ENCODE results near the gene ETFA.

The ETFA gene

DNA sequence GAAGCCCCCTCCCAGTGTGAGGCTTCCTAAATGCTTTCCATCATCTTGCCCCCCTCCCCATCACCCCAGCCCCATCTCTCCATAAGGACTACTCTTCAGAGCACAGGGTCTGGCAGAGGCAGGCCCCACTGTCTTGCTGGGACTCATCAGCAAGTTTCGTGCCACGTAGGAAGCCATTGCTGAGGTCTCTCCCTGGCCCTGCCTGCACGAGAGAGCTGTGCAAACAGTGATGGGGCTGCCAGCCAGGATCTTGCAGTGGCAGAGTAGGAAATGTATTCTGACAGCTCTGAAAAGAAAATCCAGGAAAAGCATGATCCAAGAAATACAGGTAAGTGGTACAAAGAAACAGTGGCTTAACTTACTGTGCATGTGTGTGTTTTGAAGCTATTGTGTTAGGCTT lies 47.9 kb upstream of the ETFA start (continued):
- TF ChIP-seq BCL11A (tag by site-specific recombination; IDR thresholded peaks at IDR 0.05; ENCODE audit: low read depth) (no peak), ZSCAN23 (tag by site-specific recombination; IDR thresholded peaks at IDR 0.05) (no peak), ZNF223 (tag by site-specific recombination; IDR thresholded peaks at IDR 0.05) (no peak), ZNF341 (tag by site-specific recombination; IDR thresholded peaks at IDR 0.05; ENCODE audit: low read depth) (no peak), ZNF692 (tag by site-specific recombination; IDR thresholded peaks at IDR 0.05) (no peak), GFI1B (tag by site-specific recombination; IDR thresholded peaks at IDR 0.05) (no peak), ZNF146 (tag by site-specific recombination; IDR thresholded peaks at IDR 0.05) (no peak), ZNF239 (tag by site-specific recombination; IDR thresholded peaks at IDR 0.05) (no peak), ZNF561 (tag by site-specific recombination; IDR thresholded peaks at IDR 0.05; ENCODE audit: borderline replicate concordance) (no peak)

- peaks cover 3% of the 10 kb centered on the region; the same call in 1 of the 2 replicates for H3K4me1 ChIP-seq (ENCODE audit: control insufficient read depth, insufficient read depth, low read length)
- no peak overlapping the region for H3K27ac ChIP-seq (ENCODE audit: extremely low read depth, low read depth, low read length)
- ChIA-PET CTCF (no interaction called here), POLR2A (no interaction called here)
- TF ChIP-seq ZNF449 (tag by site-specific recombination; IDR thresholded peaks at IDR 0.05), result peak; percentile 72; the same call in 1 of the 2 replicates
- no peak for TF ChIP-seq RBAK (tag by site-specific recombination; IDR thresholded peaks at IDR 0.05)
- H3K36me3 ChIP-seq (ENCODE audit: control insufficient read depth in 2 of 2, insufficient read depth in 1 of 2, low read length in 2 of 2), result no peaks in the 10 kb centered on the region
- H3K9me3 ChIP-seq (ENCODE audit: control insufficient read depth, insufficient read depth, low read depth, low read length), result no peaks in the 10 kb centered on the region
- no peak overlapping the region for H3K4me3 ChIP-seq (ENCODE audit: low read depth, low read length)
Observed at GRCh38 chr15:76358453-76358852, 47.2 kb upstream of the ETFA start.

- peaks cover 3% of the 10 kb centered on the region; the same call in 1 of the 2 replicates for H3K4me1 ChIP-seq (ENCODE audit: control insufficient read depth, insufficient read depth, low read length)
- ChIA-PET POLR2A (interaction anchor here (2.0 to 2.2 kb wide), 2 partner anchors 9 to 19 kb away, joined by 6 to 9 read pairs; partner anchors contain the start of gene ISL2), CTCF (interaction anchor here (1.8 kb wide), 1 partner anchor 15 kb away, joined by 6 read pairs; no protein-coding TSS in a partner anchor)
- TF ChIP-seq, protein P1, sequence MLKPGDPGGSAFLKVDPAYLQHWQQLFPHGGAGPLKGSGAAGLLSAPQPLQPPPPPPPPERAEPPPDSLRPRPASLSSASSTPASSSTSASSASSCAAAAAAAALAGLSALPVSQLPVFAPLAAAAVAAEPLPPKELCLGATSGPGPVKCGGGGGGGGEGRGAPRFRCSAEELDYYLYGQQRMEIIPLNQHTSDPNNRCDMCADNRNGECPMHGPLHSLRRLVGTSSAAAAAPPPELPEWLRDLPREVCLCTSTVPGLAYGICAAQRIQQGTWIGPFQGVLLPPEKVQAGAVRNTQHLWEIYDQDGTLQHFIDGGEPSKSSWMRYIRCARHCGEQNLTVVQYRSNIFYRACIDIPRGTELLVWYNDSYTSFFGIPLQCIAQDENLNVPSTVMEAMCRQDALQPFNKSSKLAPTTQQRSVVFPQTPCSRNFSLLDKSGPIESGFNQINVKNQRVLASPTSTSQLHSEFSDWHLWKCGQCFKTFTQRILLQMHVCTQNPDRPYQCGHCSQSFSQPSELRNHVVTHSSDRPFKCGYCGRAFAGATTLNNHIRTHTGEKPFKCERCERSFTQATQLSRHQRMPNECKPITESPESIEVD (tag by site-specific recombination; IDR thresholded peaks at IDR 0.05), result peak; percentile 38
- TF ChIP-seq BCL11B (tag by site-specific recombination; IDR thresholded peaks at IDR 0.05; ENCODE audit: low read depth), result no peak
- no peak for TF ChIP-seq HOXA7 (CRISPR knock-in tag; IDR thresholded peaks at IDR 0.05; ENCODE audit: borderline replicate concordance)
- no peak for TF ChIP-seq ZBTB1 (tag by site-specific recombination; IDR thresholded peaks at IDR 0.05)
- no peak for TF ChIP-seq SP7 (tag by site-specific recombination; IDR thresholded peaks at IDR 0.05)
- TF ChIP-seq ZNF449 (tag by site-specific recombination; IDR thresholded peaks at IDR 0.05), result no peak
- H3K27ac ChIP-seq (ENCODE audit: extremely low read depth, low read depth, low read length), result no peak overlapping the region
- no peaks in the 10 kb centered on the region for H3K9me3 ChIP-seq (ENCODE audit: control insufficient read depth, insufficient read depth, low read depth, low read length)
- no peak overlapping the region for H3K4me3 ChIP-seq (ENCODE audit: low read depth, low read length)
- H3K36me3 ChIP-seq (ENCODE audit: control insufficient read depth in 2 of 2, insufficient read depth in 1 of 2, low read length in 2 of 2), result no peaks in the 10 kb centered on the region; a peak in 1 of 3 replicates
Observed at GRCh38 chr15:76354823-76355440, 43.7 kb upstream of the ETFA start.

Data from HEK293 (cell line).